Keratinocyte (primary cell): Measurements from ENCODE around the gene RHBDD1. TPM values are rescaled to one million over a fixed set of nuclear protein-coding genes. Genes with fewer than 3 reads are reported as not detected.

Experiments
- DNase-seq: peaks from one replicate; pipeline ENCODE4 v3.0.0-alpha.2; 2011; ENCODE audit warnings: low read depth, missing footprints, low spot score
- FAIRE-seq: peaks from 2 replicates; lab custom pipeline; 2011; peaks lifted over from hg19 to GRCh38; lab: Jason Lieb, UNC
- H2AFZ ChIP-seq: 2 replicates; pipeline ENCODE4 v1.6.0; 2012; ENCODE audit warnings: low read length, control low read depth, inconsistent platforms; ENCODE audit not compliant: control insufficient read depth
- H3K27ac ChIP-seq: 2 replicates; pipeline ENCODE4 v1.5.1; 2011; ENCODE audit warnings: low read length; ENCODE audit not compliant: control insufficient read depth, insufficient read depth
- H3K27me3 ChIP-seq: 3 replicates; pipeline ENCODE4 v1.6.0; 2011; ENCODE audit warnings: low read length; ENCODE audit not compliant: control insufficient read depth, insufficient read depth; ENCODE audit errors: extremely low read depth
- H3K36me3 ChIP-seq, 2 experiments: 2 replicates in 1 of 2; 3 replicates in 1 of 2; pipeline ENCODE4 v1.5.1; 2011; ENCODE audit warnings: low read length in 2 of 2, mild to moderate bottlenecking in 1 of 2; ENCODE audit not compliant: control insufficient read depth in 2 of 2, insufficient read depth in 2 of 2; ENCODE audit errors: extremely low read depth in 1 of 2
- H3K4me1 ChIP-seq: 3 replicates; pipeline ENCODE4 v1.5.1; 2011; ENCODE audit warnings: low read length; ENCODE audit not compliant: control insufficient read depth, insufficient read depth; ENCODE audit errors: extremely low read depth
- H3K4me2 ChIP-seq: 3 replicates; pipeline ENCODE4 v1.6.0; 2011; ENCODE audit warnings: low read depth, low read length; ENCODE audit not compliant: control insufficient read depth, insufficient read depth; ENCODE audit errors: extremely low read depth
- H3K4me3 ChIP-seq, 3 experiments: fragments of 200-600 bp in 1 of 3; sonication (generic) in 1 of 3; 2 replicates in 2 of 3; 3 replicates in 1 of 3; pipeline ENCODE4 v1.5.1; 2011 to 2016; ENCODE audit warnings: low read length in 3 of 3, mild to moderate bottlenecking in 3 of 3, control low read depth in 2 of 3, inconsistent platforms in 1 of 3, low read depth in 1 of 3, mixed read lengths in 1 of 3, mixed run types in 1 of 3, moderate library complexity in 1 of 3; ENCODE audit not compliant: control insufficient read depth in 2 of 3, insufficient read depth in 2 of 3; ENCODE audit errors: extremely low read depth in 1 of 3
- H3K79me2 ChIP-seq: 2 replicates; pipeline ENCODE4 v1.6.0; 2012; ENCODE audit warnings: low read length; ENCODE audit not compliant: control insufficient read depth, insufficient read depth
- H3K9ac ChIP-seq: 3 replicates; pipeline ENCODE4 v1.6.0; 2011; ENCODE audit warnings: low read length; ENCODE audit not compliant: control insufficient read depth, insufficient read depth; ENCODE audit errors: extremely low read depth
- H3K9me1 ChIP-seq: 3 replicates; pipeline ENCODE4 v1.6.0; 2011; ENCODE audit warnings: low read length; ENCODE audit not compliant: control insufficient read depth, insufficient read depth; ENCODE audit errors: extremely low read depth
- H3K9me3 ChIP-seq: 2 replicates; pipeline ENCODE4 v1.5.1; 2012; ENCODE audit warnings: low read depth, low read length; ENCODE audit not compliant: control insufficient read depth
- H4K20me1 ChIP-seq: 3 replicates; pipeline ENCODE4 v1.6.0; 2011; ENCODE audit warnings: low read length; ENCODE audit not compliant: control insufficient read depth, insufficient read depth; ENCODE audit errors: extremely low read depth
- CTCF ChIP-seq, 3 experiments: IDR thresholded peaks in 1 of 3; conservative IDR thresholded peaks in 1 of 3; optimal IDR thresholded peaks in 1 of 3; 2 replicates in 2 of 3; 3 replicates in 1 of 3; pipeline versions ENCODE3 to v1.5.1; 2011; ENCODE audit warnings: low read length in 3 of 3, mild to moderate bottlenecking in 3 of 3, moderate library complexity in 2 of 3, control low read depth in 1 of 3, inconsistent platforms in 1 of 3; ENCODE audit not compliant: insufficient read depth in 2 of 3; ENCODE audit errors: extremely low read depth in 1 of 3
- EZH2 ChIP-seq: IDR thresholded peaks from one replicate; pipeline ENCODE4 v1.6.1; 2012; ENCODE audit warnings: inconsistent platforms, mild to moderate bottlenecking, low read length, moderate library complexity
- dilution Hi-C: fragments of 300-500 bp; cut with MboI; formaldehyde crosslinking; loops from one replicate; pipeline ENCODE4 v1.7.0; 2020; ENCODE audit warnings: low sequenced_read_pairs; ENCODE audit not compliant: extremely low pct_ligation_motif_present
- polyA plus RNA-seq, 5 experiments: library from polyadenylated mRNA; depleted of rRNA in 3 of 5; stranded (reverse) in 3 of 5; stranded (forward) in 1 of 5; unstranded in 1 of 5; fragments of >200 nt; gene quantifications; 1 replicate in 1 of 5; 2 replicates in 3 of 5; 3 replicates in 1 of 5; pipeline versions ENCODE4 v1.2.1 to v1.2.3, GENCODE V29; 2011 to 2012; ENCODE audit warnings: missing spikeins in 2 of 5, low read depth in 1 of 5, low replicate concordance in 1 of 5

RHBDD1 gene
- polyA plus RNA-seq, 1 donor (not counting 4 experiments of a cell fraction or from before 2014, with no cell fraction given) = 27.8 TPM

GRCh38 chr2:226970362-226970761 is 134.5 kb downstream of the RHBDD1 start:
- DNase-seq = no peak
- Histone ChIP-seq H2AFZ (no peak overlapping the region), H3K9me1 (no peaks in the 10 kb centered on the region), H3K4me2 (no peak overlapping the region), H3K27me3 (no peaks in the 10 kb centered on the region), H3K36me3 (no peaks in the 10 kb centered on the region), H4K20me1 (no peaks in the 10 kb centered on the region), H3K79me2 (no peaks in the 10 kb centered on the region), H3K27ac (no peak overlapping the region), H3K9ac (no peak overlapping the region), H3K4me1 (no peaks in the 10 kb centered on the region), H3K9me3 (no peaks in the 10 kb centered on the region), H3K4me3 (no peak overlapping the region)
- TF ChIP-seq CTCF (optimal IDR thresholded peaks at IDR 0.05 in 1 of 3, IDR thresholded peaks at IDR 0.05 in 1 of 3, conservative IDR thresholded peaks at IDR 0.05 in 1 of 3; ENCODE audit: extremely low read depth in 1 of 3, insufficient read depth in 2 of 3, low read length in 3 of 3) = no peak
- TF ChIP-seq EZH2 = no peak
- dilution Hi-C loops = no loop called here
- no peak for FAIRE-seq

- dilution Hi-C loops = no loop called here
- Histone ChIP-seq H3K27me3 (no peaks in the 10 kb centered on the region), H3K4me3 (no peak overlapping the region), H3K4me1 (no peaks in the 10 kb centered on the region), H3K9ac (no peak overlapping the region), H3K36me3 (no peaks in the 10 kb centered on the region), H3K4me2 (no peak overlapping the region), H3K9me3 (no peaks in the 10 kb centered on the region), H2AFZ (no peak overlapping the region), H4K20me1 (no peaks in the 10 kb centered on the region), H3K27ac (no peak overlapping the region), H3K9me1 (no peaks in the 10 kb centered on the region), H3K79me2 (no peaks in the 10 kb centered on the region)
- DNase-seq (no peak), FAIRE-seq (no peak)
- TF ChIP-seq CTCF (optimal IDR thresholded peaks at IDR 0.05 in 1 of 3, IDR thresholded peaks at IDR 0.05 in 1 of 3, conservative IDR thresholded peaks at IDR 0.05 in 1 of 3; ENCODE audit: extremely low read depth in 1 of 3, insufficient read depth in 2 of 3, low read length in 3 of 3) (no peak), EZH2 (no peak)
Observed at GRCh38 chr2:226971084-226971483, 135.2 kb downstream of the RHBDD1 start.
